ENCODE results near the gene MSN.

The MSN gene

DNA sequence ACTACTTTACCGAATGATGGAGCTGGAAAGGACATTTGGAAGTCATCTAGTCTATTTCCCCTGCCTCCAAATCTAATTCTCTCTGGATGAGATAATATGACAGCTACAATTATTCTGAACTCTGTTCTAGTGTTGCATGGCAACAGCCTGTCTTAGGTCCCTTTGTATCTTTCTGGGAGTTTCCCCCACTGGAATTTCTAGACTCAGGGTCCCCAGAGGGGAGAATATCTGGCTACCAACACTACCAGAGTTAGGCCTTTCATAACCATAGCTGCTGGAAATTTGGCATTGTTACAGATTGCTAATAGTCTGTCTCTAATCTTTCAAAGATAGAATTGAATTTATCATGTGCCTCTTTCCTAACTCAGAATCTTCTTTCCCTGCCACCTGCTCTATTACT, 4.5 kb downstream of the MSN start:
- in situ Hi-C loops (cut with MboI; ENCODE audit: low sequenced_read_pairs): no loop called here

DNA sequence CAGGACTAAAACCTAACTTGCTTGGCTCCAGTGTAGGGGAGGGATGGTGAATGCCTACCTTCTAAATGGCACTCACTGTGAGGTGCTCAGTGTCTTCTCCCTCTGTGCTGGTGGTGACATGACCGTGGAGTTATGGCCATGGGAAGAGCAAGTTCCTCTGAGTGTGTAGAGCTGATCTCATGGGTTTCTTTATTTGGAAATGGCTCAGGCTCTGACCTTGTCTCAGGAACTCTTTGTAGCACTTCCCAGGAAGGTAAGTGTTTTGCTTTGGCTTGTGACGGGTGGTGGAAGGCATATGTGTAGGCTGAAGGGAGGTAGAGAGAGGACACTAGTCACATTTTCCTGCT, 6.4 kb downstream of the MSN start:
- in situ Hi-C loops (cut with MboI; ENCODE audit: low sequenced_read_pairs): no loop called here

- in situ Hi-C loops (cut with MboI; ENCODE audit: low sequenced_read_pairs): no loop called here
Measured at GRCh38 chrX:65674204-65674893, 6.9 kb downstream of the MSN start.

- in situ Hi-C loops (cut with MboI; ENCODE audit: low sequenced_read_pairs): no loop called here
Measured at GRCh38 chrX:65677954-65678469, 10.6 kb downstream of the MSN start.

DNA sequence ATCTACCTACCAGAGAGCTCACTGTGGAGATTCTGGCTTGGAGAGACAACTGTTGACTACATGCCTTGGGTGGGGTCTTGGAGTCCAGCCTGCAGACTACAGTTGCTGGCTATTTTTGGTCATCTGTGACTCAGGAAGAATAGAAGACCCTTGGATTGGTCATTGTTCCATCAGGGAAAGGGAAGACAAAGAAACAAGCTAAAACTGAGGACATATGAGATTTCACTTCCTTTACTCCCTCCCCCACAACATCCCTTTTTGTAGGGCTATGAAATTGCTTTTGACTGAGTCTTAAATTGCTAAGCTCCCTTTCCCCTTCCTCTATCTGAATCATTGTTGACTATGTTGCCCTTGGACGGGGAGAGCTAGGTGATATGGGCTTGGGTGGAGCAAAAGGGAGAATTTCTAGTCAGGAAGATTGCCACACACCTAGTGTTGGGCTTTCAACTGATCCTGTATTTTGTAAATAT, 11.7 kb downstream of the MSN start:
- in situ Hi-C loops (cut with MboI; ENCODE audit: low sequenced_read_pairs): no loop called here

DNA sequence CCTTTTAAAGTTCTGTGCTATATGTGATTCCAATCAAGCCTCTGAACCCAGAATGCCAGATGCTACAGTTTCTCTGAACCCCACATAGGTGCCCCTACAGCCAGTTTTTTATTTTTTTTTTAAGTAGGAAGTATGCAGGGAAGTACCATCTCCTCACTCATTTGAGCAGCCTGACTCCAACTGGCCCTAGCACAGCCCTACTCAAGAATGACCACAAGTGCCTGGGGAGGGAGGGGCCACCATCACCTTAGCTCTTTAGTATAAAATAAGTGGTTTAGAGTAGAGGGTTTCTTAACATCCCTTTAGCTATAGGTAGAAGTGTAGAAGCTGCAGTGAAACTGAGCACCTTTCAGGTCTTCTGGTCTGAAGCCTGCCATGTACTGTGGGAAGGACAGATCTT, 14.4 kb downstream of the MSN start:
- in situ Hi-C loops (cut with MboI; ENCODE audit: low sequenced_read_pairs): no loop called here

DNA sequence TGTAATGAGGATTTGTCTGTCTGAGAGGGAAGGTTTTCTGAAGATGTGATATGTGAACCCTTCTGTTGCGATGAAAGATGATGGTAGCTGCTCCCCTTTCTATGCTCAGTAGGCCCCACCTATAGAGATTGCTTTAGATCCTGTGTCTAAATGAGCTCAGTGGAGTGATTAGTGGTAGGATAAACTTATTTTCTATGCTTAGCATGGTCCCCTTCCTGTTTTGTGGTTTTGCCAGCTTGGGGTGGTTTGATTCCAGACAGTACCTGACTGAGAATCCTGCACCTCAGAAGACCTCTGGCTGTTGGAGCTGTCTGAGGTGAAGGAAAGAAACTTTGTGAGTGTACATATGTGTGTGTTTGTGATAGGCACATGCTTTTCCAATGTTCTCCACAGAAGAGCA, 17.7 kb downstream of the MSN start:
- in situ Hi-C loops (cut with MboI; ENCODE audit: low sequenced_read_pairs): no loop called here

DNA sequence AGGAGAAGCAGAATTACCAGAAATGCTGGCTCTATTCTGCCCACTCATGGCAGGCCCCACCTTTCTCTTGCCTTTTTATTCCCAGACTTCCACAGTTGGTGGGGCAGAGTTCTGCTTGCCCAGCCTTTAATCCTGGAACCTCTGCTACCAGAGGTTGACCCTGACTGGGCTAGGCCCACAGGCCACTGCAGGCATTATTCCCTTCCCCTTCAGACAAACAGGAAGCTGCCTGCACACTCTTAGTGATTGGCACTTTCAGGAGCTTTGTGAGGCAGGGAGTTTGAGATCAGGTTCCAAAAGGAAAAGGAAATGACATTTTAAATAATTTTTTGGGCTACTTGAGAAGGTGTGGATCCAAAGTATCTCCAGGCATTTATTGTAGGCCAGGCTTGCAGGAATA, 18.8 kb downstream of the MSN start:
- in situ Hi-C loops (cut with MboI; ENCODE audit: low sequenced_read_pairs): no loop called here

DNA sequence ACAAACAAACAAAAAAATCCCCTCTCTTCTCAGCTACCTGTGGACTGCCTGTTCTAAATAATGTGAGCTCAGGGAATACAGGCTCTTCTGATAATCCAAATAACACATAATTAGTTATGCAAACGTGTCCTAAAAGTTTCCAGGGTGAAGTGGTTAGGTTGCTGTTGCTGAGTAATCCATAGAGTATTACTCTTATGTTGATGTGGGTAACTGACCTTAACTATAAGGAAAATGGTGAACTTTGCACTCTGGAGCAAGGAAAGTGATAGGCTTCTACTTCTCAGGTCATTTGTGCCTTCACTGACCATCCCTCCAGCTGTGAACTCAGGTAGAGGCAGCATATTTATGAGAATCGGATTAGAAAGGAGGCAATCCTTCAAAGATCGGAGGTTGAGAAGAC, 19.9 kb downstream of the MSN start:
- in situ Hi-C loops (cut with MboI; ENCODE audit: low sequenced_read_pairs): no loop called here

GRCh38 chrX:65688403-65688871, 21.0 kb downstream of the MSN start:
- in situ Hi-C loops (cut with MboI; ENCODE audit: low sequenced_read_pairs): no loop called here

GRCh38 chrX:65689377-65689776, 21.9 kb downstream of the MSN start:
- in situ Hi-C loops (cut with MboI; ENCODE audit: low sequenced_read_pairs): no loop called here

GRCh38 chrX:65690057-65690855, 22.8 kb downstream of the MSN start:
- in situ Hi-C loops (cut with MboI; ENCODE audit: low sequenced_read_pairs): no loop called here

DNA sequence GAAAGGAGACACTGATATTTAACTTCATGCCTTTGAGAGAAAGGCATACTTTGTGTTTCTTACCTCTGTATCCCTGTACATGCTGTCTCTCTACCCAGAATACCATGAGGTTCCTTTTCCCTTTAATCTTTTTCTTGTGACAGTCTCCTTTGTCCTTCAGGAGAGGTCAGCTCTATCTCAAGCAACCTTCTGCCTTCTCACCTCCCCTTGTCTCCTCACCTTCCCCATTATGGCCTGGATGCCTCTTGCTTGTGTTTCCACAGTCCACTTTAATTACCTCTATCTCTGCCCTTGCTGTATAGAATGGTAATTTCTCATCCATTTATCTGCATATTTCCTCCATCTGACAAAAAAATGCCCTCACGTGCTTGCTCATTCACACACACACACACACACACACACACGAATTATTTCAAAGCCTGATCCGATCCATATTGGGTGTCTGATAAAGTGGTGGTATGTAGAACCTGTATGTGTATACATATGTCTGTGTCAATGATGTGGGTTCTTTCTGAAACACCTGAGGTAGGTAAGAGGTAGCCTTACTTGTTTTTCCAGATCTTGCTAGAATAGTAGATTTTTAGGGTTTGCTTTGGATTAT, 28.5 kb downstream of the MSN start:
- in situ Hi-C loops (cut with MboI; ENCODE audit: low sequenced_read_pairs): no loop called here

GRCh38 chrX:65696613-65697012, 29.2 kb downstream of the MSN start:
- in situ Hi-C loops (cut with MboI; ENCODE audit: low sequenced_read_pairs): no loop called here

DNA sequence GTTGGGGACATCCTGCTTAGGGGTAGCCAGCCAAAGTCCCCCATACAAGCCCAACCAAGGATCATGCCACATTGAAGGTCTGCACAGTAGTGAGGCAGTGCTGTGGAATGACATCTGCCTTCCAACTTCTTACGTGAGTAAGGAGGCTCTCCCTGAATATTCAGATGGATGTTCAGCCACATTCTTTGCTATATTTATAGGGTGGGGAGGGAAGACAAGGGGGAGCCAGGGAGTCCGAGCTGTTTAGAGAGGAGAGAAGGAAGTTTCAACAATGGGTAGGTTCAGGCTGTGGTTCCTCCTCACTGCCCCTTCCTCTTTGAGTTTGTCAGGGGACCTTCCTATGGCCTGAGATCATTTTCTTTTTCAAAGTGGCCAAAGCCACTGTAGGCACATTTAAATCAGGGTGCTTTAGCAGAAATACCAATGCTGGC, 29.8 kb downstream of the MSN start:
- in situ Hi-C loops (cut with MboI; ENCODE audit: low sequenced_read_pairs): no loop called here

GRCh38 chrX:65697915-65698796, 30.7 kb downstream of the MSN start:
- in situ Hi-C loops (cut with MboI; ENCODE audit: low sequenced_read_pairs): no loop called here

GRCh38 chrX:65702956-65703355, 35.5 kb downstream of the MSN start:
- in situ Hi-C loops (cut with MboI; ENCODE audit: low sequenced_read_pairs): no loop called here

GRCh38 chrX:65705439-65705838, 38.0 kb downstream of the MSN start:
- in situ Hi-C loops (cut with MboI; ENCODE audit: low sequenced_read_pairs): no loop called here

DNA sequence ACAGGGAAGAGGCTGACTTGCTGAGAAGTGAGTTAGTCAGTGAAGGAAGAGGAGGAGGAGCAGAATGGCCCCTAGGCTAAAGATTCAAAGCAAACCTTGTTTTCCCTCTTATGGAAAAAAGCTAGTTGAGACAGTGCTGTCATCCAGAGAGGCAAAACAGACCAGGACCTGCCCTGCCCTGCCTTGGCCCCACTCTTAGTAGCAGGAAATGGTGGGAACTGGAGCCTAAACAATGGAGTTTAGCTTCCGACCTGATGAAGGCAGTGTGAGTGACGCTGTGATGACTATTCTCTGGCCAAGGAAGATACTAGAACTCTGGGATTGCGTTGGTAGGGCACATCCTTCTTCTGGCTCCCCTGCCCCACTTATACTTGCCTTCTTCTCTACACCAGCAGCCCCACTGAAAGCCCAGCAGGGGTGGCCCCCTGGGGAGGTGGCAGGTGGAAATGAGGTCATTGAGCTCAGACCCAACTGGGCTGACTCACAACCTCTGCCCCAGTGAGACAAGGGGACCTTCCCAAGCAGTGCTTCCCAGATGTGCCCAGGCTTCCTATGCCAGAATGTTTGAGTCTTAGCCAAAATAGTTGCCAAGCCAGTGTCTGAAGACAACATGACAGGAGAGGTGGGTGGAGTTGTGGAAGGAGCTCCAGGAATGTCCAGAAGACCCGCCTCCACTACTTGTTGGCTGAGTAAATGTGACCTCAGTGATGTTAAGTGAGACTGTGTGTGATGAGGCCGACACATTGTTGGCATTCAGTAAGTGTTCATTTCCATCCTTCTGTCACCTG, 38.8 kb downstream of the MSN start:
- in situ Hi-C loops (cut with MboI; ENCODE audit: low sequenced_read_pairs): no loop called here

DNA sequence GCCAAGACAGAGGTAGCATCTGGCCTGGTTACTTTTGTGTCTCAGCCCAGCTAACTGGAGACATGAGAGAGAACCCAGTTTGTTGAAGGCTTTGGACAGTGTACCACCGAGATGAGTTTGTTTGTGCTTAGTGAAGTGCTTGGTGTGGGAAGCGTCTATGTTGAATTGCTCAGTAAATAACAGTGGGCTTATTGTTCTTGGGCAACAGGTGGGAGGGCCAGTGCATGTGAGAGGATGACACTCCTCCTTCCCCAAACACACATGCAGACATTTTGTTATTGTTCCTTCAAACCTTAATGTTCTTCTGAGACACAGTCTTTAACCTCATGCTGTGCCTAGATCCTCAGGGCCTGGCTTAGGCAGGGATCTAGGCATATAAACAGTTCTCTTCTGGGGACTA, 39.7 kb downstream of the MSN start:
- in situ Hi-C loops (cut with MboI; ENCODE audit: low sequenced_read_pairs): no loop called here
